Measurements from ENCODE around the gene LCE3E.
"Not testable (repeated sequence)": the region's sequence is repeated elsewhere in the genome, so short reads cannot be mapped to it uniquely, and the experiment has no call there.

The LCE3E gene

DNA sequence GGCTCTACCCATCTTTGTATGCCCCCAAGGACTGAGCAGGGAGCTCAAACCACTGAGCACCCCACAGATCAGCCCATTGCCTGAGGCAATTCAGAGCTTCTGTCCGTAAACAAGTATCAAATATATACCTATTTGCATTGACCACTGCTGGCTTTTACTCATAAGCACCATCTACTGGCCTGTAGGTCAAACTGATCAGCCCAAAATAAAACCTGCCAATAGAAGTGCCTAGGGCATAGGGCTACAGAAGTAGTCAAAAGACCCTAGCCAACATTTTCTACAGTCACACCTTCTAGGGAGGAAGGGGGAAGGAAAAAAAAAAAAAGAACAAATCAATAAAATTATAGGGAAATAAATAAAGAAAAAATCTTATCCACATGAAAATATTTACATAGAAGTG lies 19.0 kb upstream of the LCE3E start:
- H3K14ac ChIP-seq (ENCODE audit: low read length in 2 of 2) = no peak overlapping the region
- H4K8ac ChIP-seq (ENCODE audit: low read length) = no peak overlapping the region
- H2BK15ac ChIP-seq (ENCODE audit: low read depth, poor library complexity, severe bottlenecking) = no peak overlapping the region
- no peaks in the 10 kb centered on the region for H3K4me1 ChIP-seq (ENCODE audit: control insufficient read depth, insufficient read depth, low read depth, low read length)
- no peak overlapping the region for H3K27ac ChIP-seq (ENCODE audit: low read length, poor library complexity, severe bottlenecking)
- H3K18ac ChIP-seq (ENCODE audit: low read depth in 1 of 2, low read length in 2 of 2) = no peak overlapping the region
- H3K4ac ChIP-seq (ENCODE audit: low read depth in 1 of 2, low read length in 2 of 2) = no peak overlapping the region
- no peaks in the 10 kb centered on the region for H3K9me3 ChIP-seq (ENCODE audit: control insufficient read depth, low read length)
- H3K36me3 ChIP-seq (ENCODE audit: control insufficient read depth in 1 of 2, insufficient read depth in 2 of 2, low read depth in 1 of 2, low read length in 2 of 2) = no peaks in the 10 kb centered on the region
- H2BK5ac ChIP-seq (ENCODE audit: low read depth, low read length, poor library complexity, severe bottlenecking) = no peak overlapping the region
- no CpG with 5 or more reads among the region's 1 CpG for WGBS
- no peak overlapping the region for H3K9ac ChIP-seq (ENCODE audit: low read length)
- no peak overlapping the region for H2AFZ ChIP-seq (ENCODE audit: low read depth, low read length)
- H3K4me2 ChIP-seq (ENCODE audit: low read length, poor library complexity, severe bottlenecking) = no peak overlapping the region
- no peak overlapping the region for H3K4me3 ChIP-seq (ENCODE audit: insufficient read depth in 1 of 2, low read depth in 1 of 2, low read length in 2 of 2)
- H2BK120ac ChIP-seq (ENCODE audit: low read depth, low read length) = no peak overlapping the region
- no peak overlapping the region for H2BK12ac ChIP-seq (ENCODE audit: low read length in 2 of 2)
- H3K27me3 ChIP-seq (ENCODE audit: control insufficient read depth in 1 of 2, insufficient read depth in 1 of 2, low read length in 2 of 2) = no peaks in the 10 kb centered on the region
- H4K91ac ChIP-seq (ENCODE audit: low read length) = no peak overlapping the region
- H3K79me1 ChIP-seq (replicated peaks; ENCODE audit: low read length, poor library complexity, severe bottlenecking) = no peaks in the 10 kb centered on the region
- DNase-seq = no peak
- H3K23ac ChIP-seq (ENCODE audit: low read length in 2 of 2) = no peak overlapping the region
- H2AK5ac ChIP-seq (ENCODE audit: low read length, severe bottlenecking) = no peak overlapping the region

GRCh38 chr1:152582647-152583046 lies 16.1 kb upstream of the LCE3E start:
- Histone ChIP-seq H2BK5ac (ENCODE audit: low read depth, low read length, poor library complexity, severe bottlenecking) (no peak overlapping the region), H4K91ac (ENCODE audit: low read length) (no peak overlapping the region), H3K4me2 (ENCODE audit: low read length, poor library complexity, severe bottlenecking) (no peak overlapping the region), H3K9ac (ENCODE audit: low read length) (no peak overlapping the region), H4K8ac (ENCODE audit: low read length) (no peak overlapping the region), H3K4ac (ENCODE audit: low read depth in 1 of 2, low read length in 2 of 2) (no peak overlapping the region), H3K18ac (ENCODE audit: low read depth in 1 of 2, low read length in 2 of 2) (no peak overlapping the region), H2AFZ (ENCODE audit: low read depth, low read length) (no peak overlapping the region), H3K27ac (ENCODE audit: low read length, poor library complexity, severe bottlenecking) (no peak overlapping the region), H3K36me3 (ENCODE audit: control insufficient read depth in 1 of 2, insufficient read depth in 2 of 2, low read depth in 1 of 2, low read length in 2 of 2) (no peaks in the 10 kb centered on the region), H3K9me3 (ENCODE audit: control insufficient read depth, low read length) (no peaks in the 10 kb centered on the region), H2BK15ac (ENCODE audit: low read depth, poor library complexity, severe bottlenecking) (no peak overlapping the region), H3K4me1 (ENCODE audit: control insufficient read depth, insufficient read depth, low read depth, low read length) (no peaks in the 10 kb centered on the region), H3K79me1 (replicated peaks; ENCODE audit: low read length, poor library complexity, severe bottlenecking) (no peaks in the 10 kb centered on the region), H2BK12ac (ENCODE audit: low read length in 2 of 2) (no peak overlapping the region), H3K4me3 (ENCODE audit: insufficient read depth in 1 of 2, low read depth in 1 of 2, low read length in 2 of 2) (no peak overlapping the region), H3K27me3 (ENCODE audit: control insufficient read depth in 1 of 2, insufficient read depth in 1 of 2, low read length in 2 of 2) (no peaks in the 10 kb centered on the region), H2AK5ac (ENCODE audit: low read length, severe bottlenecking) (no peak overlapping the region), H3K14ac (ENCODE audit: low read length in 2 of 2) (no peak overlapping the region), H3K23ac (ENCODE audit: low read length in 2 of 2) (no peak overlapping the region), H2BK120ac (ENCODE audit: low read depth, low read length) (no peak overlapping the region)
- 50% methylated on average over 1 of the region's 1 CpG for WGBS
- DNase-seq = no peak

GRCh38 chr1:152580433-152580832 lies 13.9 kb upstream of the LCE3E start, which contains the start of gene LCE3D:
TSS of gene LCE3D (minus strand) at chr1:152580516. CDS start at chr1:152579936, 580 bp downstream.
- Histone ChIP-seq H2AK5ac (ENCODE audit: low read length, severe bottlenecking) (no peak within 1 kb of the TSS), H3K4me3 (ENCODE audit: insufficient read depth in 1 of 2, low read depth in 1 of 2, low read length in 2 of 2) (no peak within 1 kb of the TSS), H3K18ac (ENCODE audit: low read depth in 1 of 2, low read length in 2 of 2) (no peak within 1 kb of the TSS), H3K9me3 (ENCODE audit: control insufficient read depth, low read length) (no peaks in the 10 kb centered on the region), H3K36me3 (ENCODE audit: control insufficient read depth in 1 of 2, insufficient read depth in 2 of 2, low read depth in 1 of 2, low read length in 2 of 2) (no peaks in the 10 kb centered on the region), H3K79me1 (replicated peaks; ENCODE audit: low read length, poor library complexity, severe bottlenecking) (no peaks in the 10 kb centered on the region), H4K8ac (ENCODE audit: low read length) (no peak within 1 kb of the TSS), H3K4me1 (ENCODE audit: control insufficient read depth, insufficient read depth, low read depth, low read length) (no peaks in the 10 kb centered on the region), H3K27me3 (ENCODE audit: control insufficient read depth in 1 of 2, insufficient read depth in 1 of 2, low read length in 2 of 2) (no peaks in the 10 kb centered on the region), H3K4me2 (ENCODE audit: low read length, poor library complexity, severe bottlenecking) (no peak within 1 kb of the TSS), H2BK120ac (ENCODE audit: low read depth, low read length) (no peak within 1 kb of the TSS), H2BK15ac (ENCODE audit: low read depth, poor library complexity, severe bottlenecking) (no peak within 1 kb of the TSS), H2AFZ (ENCODE audit: low read depth, low read length) (no peak within 1 kb of the TSS), H3K27ac (ENCODE audit: low read length, poor library complexity, severe bottlenecking) (no peak within 1 kb of the TSS), H4K91ac (ENCODE audit: low read length) (peak within 1 kb of the TSS; percentile 39), H3K23ac (ENCODE audit: low read length in 2 of 2) (no peak within 1 kb of the TSS), H3K4ac (ENCODE audit: low read depth in 1 of 2, low read length in 2 of 2) (no peak within 1 kb of the TSS), H3K9ac (ENCODE audit: low read length) (no peak within 1 kb of the TSS), H2BK5ac (ENCODE audit: low read depth, low read length, poor library complexity, severe bottlenecking) (no peak within 1 kb of the TSS), H3K14ac (ENCODE audit: low read length in 2 of 2) (no peak within 1 kb of the TSS), H2BK12ac (ENCODE audit: low read length in 2 of 2) (no peak within 1 kb of the TSS)
- WGBS = 52% methylated on average over 3 of the region's 4 CpGs
- DNase-seq = no peak

DNA sequence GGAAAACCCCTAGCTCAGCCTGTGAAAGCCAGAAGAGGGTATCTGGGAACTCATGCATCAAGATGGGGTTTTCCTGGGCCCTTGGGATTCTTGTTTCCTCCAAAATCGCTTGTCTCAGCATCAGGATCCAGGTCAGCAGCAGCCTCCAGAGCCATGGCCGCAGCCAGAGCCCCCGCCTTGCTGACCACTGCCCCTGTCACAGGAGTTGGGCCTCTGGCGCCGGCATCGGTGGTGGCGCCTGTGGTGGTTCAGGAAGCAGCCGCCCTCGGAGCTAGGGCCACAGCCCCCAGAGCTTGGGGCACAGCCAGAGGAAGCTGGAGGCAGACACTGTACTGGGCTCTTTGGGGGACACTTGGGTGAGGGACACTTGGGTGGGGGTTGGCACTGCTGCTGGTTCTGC lies 12.9 kb upstream of the LCE3E start:
- not testable (repeated sequence) for H3K18ac ChIP-seq (ENCODE audit: low read depth in 1 of 2, low read length in 2 of 2); H3K36me3 ChIP-seq (ENCODE audit: control insufficient read depth in 1 of 2, insufficient read depth in 2 of 2, low read depth in 1 of 2, low read length in 2 of 2); H3K9ac ChIP-seq (ENCODE audit: low read length); H2AFZ ChIP-seq (ENCODE audit: low read depth, low read length); DNase-seq; H3K23ac ChIP-seq (ENCODE audit: low read length in 2 of 2); H2BK5ac ChIP-seq (ENCODE audit: low read depth, low read length, poor library complexity, severe bottlenecking); H3K14ac ChIP-seq (ENCODE audit: low read length in 2 of 2); H3K9me3 ChIP-seq (ENCODE audit: control insufficient read depth, low read length); H3K27me3 ChIP-seq (ENCODE audit: control insufficient read depth in 1 of 2, insufficient read depth in 1 of 2, low read length in 2 of 2); H3K4me1 ChIP-seq (ENCODE audit: control insufficient read depth, insufficient read depth, low read depth, low read length); H3K4ac ChIP-seq (ENCODE audit: low read depth in 1 of 2, low read length in 2 of 2); H4K91ac ChIP-seq (ENCODE audit: low read length); H4K8ac ChIP-seq (ENCODE audit: low read length); H3K4me2 ChIP-seq (ENCODE audit: low read length, poor library complexity, severe bottlenecking); H3K4me3 ChIP-seq (ENCODE audit: insufficient read depth in 1 of 2, low read depth in 1 of 2, low read length in 2 of 2); H2BK12ac ChIP-seq (ENCODE audit: low read length in 2 of 2); H3K27ac ChIP-seq (ENCODE audit: low read length, poor library complexity, severe bottlenecking); H2BK120ac ChIP-seq (ENCODE audit: low read depth, low read length); H2BK15ac ChIP-seq (ENCODE audit: low read depth, poor library complexity, severe bottlenecking); H2AK5ac ChIP-seq (ENCODE audit: low read length, severe bottlenecking); H3K79me1 ChIP-seq (replicated peaks; ENCODE audit: low read length, poor library complexity, severe bottlenecking)
- 70% methylated on average over 9 of the region's 9 CpGs for WGBS
